Measurements from ENCODE around the gene VDR.

The VDR gene

DNA sequence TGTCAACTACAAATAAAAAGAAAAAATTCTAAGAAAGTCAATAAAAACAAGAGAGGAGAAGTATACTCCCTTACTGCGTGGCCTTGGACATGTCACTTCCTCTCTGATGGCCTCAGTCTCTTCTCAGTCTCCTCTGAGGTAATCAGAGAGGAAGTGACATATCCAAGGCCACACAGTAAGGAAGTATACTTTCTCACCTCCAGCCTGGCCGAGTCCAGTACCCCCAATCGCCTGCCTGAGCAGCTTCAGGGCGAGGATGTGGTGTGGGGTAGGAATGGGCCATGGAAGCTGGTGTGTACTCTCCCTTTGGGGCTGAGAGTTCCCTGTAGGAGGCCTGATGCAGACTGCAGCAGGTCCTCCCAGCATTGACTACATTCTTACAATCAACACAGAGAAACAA lies 15.8 kb downstream of the VDR start:
- no peak for DNase-seq

DNA sequence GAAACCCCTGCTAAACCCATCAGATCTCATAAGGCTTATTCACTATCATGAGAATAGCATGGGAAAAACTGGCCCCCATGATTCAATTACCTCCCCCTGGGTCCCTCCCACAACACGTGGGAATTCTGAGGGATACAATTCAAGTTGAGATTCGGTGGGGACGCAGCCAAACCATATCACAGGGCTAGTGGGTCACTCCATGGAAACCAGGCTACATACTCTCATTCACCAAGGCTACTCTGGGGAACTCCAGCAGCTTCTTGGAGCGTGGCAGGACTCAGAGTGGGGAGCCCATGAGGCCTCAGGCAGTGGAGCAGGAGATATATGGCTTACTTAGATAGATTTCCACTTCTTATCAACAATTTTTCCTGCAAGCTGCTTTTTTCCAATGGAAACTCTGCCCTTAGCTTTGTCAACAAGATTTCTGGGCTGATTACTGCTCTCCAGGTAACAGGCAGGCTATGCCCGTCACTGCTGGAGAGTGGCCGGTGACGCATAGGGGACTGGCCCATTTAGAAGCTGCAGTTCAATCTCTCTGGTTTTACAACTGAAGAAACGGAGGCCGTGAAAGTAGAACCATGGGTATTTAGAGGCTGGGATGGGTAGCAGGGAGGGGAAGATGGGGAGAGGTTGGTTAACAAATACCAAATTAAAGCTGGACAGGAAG lies 16.5 kb downstream of the VDR start:
- no peak for DNase-seq

DNA sequence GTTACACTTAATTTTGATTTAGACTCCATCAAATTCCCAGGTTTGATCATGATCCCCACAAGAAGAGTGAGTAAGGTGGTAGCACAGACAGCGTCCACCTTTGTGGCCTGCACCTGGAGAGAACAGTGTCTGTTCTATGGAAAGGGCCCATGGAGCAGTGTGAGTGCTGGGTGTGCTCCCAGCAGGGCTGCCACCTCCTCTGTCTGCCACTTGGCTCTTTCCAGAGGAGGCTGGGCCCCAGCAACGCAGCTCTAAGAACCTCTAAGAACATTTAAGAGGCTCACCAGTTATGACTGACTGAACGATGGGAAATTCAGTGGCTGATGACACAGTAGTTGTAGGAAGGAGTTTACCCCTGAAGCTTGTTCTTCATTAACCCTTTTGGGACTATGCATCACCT lies 17.3 kb downstream of the VDR start:
- no peak for DNase-seq

GRCh38 chr12:47886510-47887240 lies 18.1 kb downstream of the VDR start:
- no peak for DNase-seq

DNA sequence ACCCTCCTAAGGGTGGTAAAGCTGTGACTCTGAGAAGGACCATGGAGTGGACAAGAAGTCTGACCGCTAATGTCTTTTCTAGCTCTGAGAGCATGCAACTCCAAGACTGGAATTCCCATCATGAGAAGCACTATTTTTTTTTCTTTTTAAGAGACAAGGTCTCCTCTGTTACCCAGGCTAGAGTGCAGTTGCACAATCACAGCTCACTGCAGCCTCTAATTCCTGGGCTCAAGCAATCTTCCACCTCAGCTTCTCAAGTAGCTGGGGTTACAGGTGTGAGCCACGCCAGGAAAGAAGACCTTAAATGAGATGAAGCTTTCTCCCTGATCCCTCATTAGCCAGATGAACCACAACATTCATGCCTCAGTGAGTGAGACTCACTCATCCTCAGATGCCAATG lies 19.2 kb downstream of the VDR start:
- DNase-seq, result no peak

DNA sequence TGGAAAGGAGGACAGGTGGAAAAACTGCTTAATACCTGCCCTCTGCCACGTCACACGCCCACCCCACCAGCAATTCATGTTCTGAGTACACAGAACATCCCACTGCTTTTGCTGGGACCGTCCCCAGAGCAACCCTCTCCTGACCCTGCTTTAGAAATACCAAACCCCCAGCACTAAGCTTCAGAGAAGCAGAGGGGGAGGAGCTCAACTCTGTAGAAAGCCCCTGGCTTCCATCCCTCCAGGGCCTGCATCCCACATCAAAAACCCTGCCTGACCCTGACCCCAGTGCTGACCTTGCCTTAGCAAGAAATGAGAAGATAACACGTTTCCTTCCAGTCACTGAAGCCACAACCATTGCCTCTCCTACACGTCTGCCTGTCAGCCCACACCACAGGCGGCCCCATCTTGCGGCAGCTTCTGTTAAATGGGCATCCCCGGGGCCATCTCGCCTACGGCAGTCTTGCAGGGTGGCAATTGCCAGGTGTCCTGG lies 19.7 kb downstream of the VDR start:
- peak; percentile 48 for DNase-seq

DNA sequence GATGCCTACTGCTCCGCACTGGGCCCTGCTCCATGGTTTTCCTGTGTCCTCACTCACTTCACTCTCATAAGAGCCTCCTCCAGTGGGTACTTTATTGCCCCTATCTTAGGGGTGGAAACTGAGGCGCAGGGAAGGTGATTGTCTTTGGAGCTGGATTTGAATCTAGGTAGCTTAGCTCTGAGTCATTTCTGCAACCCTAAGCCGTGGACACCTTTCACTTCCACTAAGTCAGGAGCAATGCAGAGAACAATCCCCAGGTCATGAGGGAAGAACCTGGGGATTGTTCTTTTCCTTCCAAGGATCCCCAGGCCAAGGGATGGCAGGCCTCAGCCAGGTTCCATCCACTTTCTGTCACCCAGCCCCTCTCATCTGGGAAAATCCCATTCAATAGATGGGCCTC lies 20.3 kb downstream of the VDR start:
- no peak for DNase-seq

DNA sequence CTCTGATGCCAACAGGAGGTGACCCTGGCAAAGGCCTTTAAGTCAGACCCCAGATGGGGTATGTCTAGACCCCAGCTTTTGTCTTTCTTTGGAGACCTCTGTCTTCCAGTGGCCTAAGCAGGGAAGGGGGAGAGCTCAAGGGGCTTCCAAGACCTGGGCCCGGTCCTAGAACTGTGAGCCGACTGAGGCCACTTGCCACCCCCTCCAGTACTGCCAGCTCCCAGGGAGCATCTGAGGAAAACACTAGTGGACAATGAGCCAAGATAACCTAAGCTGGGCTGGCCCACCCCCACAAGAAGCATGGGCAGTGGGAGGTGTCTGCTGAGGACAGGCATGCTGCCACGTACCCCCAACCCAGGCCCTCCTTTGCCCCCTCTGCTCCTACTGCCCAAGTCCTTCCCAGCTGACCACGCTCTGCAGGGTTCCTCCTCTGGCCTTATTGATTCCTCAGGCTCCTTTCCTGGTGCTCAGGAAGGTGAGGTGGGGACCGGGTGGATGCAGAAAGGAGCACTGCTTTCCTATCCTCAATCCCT lies 21.1 kb downstream of the VDR start:
- no peak for DNase-seq

- DNase-seq, result no peak
These were observed 21.8 kb downstream of the VDR start for GRCh38 chr12:47882781-47883546.

DNA sequence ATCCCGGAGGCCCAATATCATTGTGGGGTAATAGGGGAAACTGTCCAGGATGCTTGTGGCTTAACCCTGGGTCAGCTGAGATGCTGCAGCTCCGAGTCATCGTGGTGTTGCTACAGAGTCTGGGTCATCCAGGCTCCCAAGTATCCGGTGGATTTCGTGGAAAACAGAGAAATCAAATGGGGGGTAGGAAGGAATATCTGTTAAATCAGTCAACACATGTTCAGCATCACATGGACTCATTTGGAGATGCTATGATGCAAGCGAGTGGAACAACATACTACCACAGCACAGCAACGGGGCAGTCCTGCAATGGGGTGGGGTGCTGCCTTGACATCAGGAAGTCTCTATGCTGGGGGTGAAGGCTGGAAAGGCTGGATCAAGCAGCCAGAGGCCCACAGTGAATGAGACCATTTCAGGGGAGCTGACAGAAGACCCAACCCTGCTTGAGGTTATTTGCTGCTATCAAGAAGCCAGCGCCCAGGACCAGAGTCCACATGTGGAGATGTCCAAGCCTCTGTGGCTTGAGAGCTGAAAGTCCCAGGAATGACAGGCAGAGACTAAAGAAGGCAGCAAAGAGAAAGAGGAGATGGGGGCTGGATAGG lies 22.9 kb downstream of the VDR start:
- DNase-seq, result no peak

DNA sequence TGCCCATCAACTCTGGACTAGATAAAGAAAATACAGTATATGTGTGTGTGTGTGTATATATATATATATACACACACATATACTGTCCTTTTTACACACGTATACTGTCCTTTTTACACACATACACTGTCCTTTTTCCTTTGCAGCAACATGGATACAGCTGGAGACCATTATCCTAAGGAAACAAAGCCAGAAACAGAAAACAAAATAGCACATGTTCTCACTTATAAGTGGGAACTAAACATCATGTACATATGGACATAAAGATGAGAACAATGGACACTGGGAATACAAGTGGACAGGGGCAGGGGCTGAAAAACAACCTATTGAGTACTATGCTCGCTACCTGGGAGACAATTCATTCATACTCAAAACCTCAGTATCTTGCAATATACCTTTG lies 23.7 kb downstream of the VDR start:
- DNase-seq, result no peak

GRCh38 chr12:47878918-47879481 lies 25.8 kb downstream of the VDR start:
- DNase-seq, result no peak

GRCh38 chr12:47878293-47878917 lies 26.4 kb downstream of the VDR start:
- no peak for DNase-seq

DNA sequence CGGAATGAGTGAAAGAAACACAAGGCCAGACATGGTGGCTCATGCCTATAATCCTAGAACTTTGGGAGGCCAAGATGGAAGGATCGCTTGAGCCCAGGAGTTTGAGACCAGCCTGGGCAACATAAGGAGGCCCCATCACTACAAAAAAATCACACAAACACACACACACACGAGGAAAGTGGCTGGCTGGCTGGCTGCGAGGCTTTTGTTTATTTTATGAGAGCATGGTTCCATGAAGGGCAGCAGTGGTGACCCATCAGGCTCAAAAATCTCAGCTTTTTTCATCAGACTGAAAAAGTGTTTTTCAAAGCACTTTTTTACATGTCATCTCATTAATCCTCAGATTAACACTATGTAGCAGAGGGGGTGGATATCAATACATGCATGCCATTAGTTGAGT lies 27.7 kb downstream of the VDR start:
- no peak for DNase-seq

DNA sequence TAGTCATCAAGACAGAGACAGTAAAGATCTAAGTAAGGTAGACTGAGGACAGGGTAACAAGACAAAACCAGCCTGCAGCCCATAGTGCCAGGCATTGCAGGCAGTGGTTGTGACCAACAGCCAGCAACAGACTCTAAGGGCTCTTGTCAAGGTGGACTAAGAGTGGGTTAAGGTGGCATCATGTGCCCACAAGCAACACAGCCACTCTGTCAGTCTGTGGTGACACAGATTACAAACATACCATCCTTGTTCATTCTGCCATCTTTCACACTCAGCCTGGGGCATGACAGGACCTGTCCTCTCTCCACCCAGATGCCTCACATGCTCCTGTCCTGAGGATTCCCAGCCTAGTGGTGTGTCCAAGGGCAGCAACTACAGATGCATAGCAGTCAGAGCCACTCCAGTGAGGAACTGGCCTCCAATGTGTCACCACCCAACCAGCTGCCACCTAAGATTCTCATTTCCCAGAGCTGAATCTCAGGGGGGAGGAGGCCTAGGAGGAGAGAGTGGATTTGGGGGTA lies 28.3 kb downstream of the VDR start:
- no peak for DNase-seq

- DNase-seq, result no peak
These were observed 28.9 kb downstream of the VDR start for GRCh38 chr12:47875746-47876439.

DNA sequence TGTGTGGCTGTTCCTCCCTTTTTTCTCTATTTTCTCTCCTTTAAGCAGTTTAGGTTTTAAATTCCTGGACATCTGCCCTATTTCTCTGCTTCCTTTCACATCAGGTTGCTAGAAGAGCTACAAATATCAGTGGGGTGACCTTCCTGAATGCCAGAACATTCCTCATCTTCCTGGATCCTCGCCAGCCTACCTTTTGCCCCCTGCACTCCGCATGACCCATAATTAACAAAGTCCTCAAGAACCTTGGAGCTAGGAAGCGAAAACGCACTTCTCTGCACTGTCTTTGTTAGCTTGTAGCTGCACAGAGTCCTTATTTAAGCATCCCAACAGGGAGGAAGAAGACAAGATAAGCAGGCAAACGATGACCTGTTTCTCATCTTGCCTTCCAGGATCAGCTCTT lies 30.5 kb downstream of the VDR start:
- no peak for DNase-seq

GRCh38 chr12:47870175-47870781 lies 34.5 kb downstream of the VDR start:
- DNase-seq, result no peak

- no peak for DNase-seq
These were observed 36.2 kb downstream of the VDR start for GRCh38 chr12:47868552-47869031.

- no peak for DNase-seq
These were observed 36.8 kb downstream of the VDR start for GRCh38 chr12:47868041-47868440.

GRCh38 chr12:47867495-47867941 lies 37.3 kb downstream of the VDR start:
- no peak for DNase-seq

Data from activated T-cell treated with anti-CD3 and anti-CD28 coated beads for 4 hours (primary cell).